ENCODE data around the gene NEURL1B.

GRCh38 chr5:172736508-172737135 lies 95.6 kb downstream of the NEURL1B start:
- no peak for TF ChIP-seq CTCF (IDR thresholded peaks at IDR 0.05)
- no peak for TF ChIP-seq EZH2 (IDR thresholded peaks at IDR 0.05; ENCODE audit: borderline replicate concordance, insufficient read depth, low read depth, low read length, poor library complexity, severe bottlenecking)

Data from B cell (primary cell).